Testis (tissue), 3 donors: ENCODE data around the gene KRTAP3-2. TPM values are rescaled to one million over a fixed set of nuclear protein-coding genes. Genes with fewer than 3 reads are reported as not detected.

Experiments used
- DNase-seq: peaks from one replicate; pipeline ENCODE4 v3.0.0-alpha.2; 2019
- H3K27ac ChIP-seq, 2 donors: fragments of 200-600 bp; sonication (generic); one replicate each; pipeline ENCODE4 v1.5.1; 2019
- H3K27me3 ChIP-seq: fragments of 200-600 bp; sonication (generic); one replicate; pipeline ENCODE4 v1.5.1; 2019
- H3K36me3 ChIP-seq: fragments of 200-600 bp; sonication (generic); one replicate; pipeline ENCODE4 v1.5.1; 2017; ENCODE audit warnings: low read depth; ENCODE audit errors: missing control alignments
- H3K4me1 ChIP-seq: fragments of 200-600 bp; sonication (generic); one replicate; pipeline ENCODE4 v1.5.1; 2019
- H3K4me3 ChIP-seq, 2 donors: fragments of 200-600 bp; sonication (generic); one replicate each; pipeline ENCODE4 v1.5.1; 2017 to 2019
- H3K9me3 ChIP-seq: fragments of 200-600 bp; sonication (generic); one replicate; pipeline ENCODE4 v1.5.1; 2017
- POLR2A ChIP-seq: fragments of 450-650 bp; IDR thresholded peaks from one replicate; pipeline ENCODE4 v1.6.1; 2017; ENCODE audit warnings: antibody characterized with exemption, mild to moderate bottlenecking, moderate library complexity
- WGBS, 2 donors: methylation state at CpG; one replicate each; pipeline ENCODE4 v1.1.5; 2018; 5-methylcytosine and 5-hydroxymethylcytosine counted together
- intact Hi-C: fragments of 100-400 bp; cut with DNase I; formaldehyde crosslinking; loops from one replicate; pipeline ENCODE4 v1.15.1; 2023; ENCODE audit warnings: low total_unique reads
- polyA plus RNA-seq: library from polyadenylated mRNA; stranded (reverse); fragments of 350-450 nt; fragmentation: Illumina TruSeq; extraction: RNeasy Lipid Tissue Mini Kit (QIAGEN cat#74804); gene quantifications from one replicate; pipeline ENCODE4 v1.2.3, GENCODE V29; 2014; ENCODE audit warnings: low read depth, low replicate concordance; ENCODE audit not compliant: insufficient read depth
- total RNA-seq, 2 donors: library from RNA; depleted of rRNA; stranded (reverse); fragments of >200 nt; gene quantifications; one replicate each; pipeline ENCODE4 v1.2.3, GENCODE V29; 2016
- TF ChIP-seq, protein P1 (sequence below), 3 experiments: fragments of 450-650 bp in 2 of 3; fragments of 200-600 bp in 1 of 3; sonication (generic) in 1 of 3; IDR thresholded peaks; one replicate each; pipeline ENCODE4 v1.5.1; 2016 to 2019; ENCODE audit warnings: antibody characterized with exemption in 3 of 3, mild to moderate bottlenecking in 2 of 3, moderate library complexity in 1 of 3

Gene KRTAP3-2
- total and polyA plus RNA-seq, 3 donors from 2014 or later = not detected

DNA sequence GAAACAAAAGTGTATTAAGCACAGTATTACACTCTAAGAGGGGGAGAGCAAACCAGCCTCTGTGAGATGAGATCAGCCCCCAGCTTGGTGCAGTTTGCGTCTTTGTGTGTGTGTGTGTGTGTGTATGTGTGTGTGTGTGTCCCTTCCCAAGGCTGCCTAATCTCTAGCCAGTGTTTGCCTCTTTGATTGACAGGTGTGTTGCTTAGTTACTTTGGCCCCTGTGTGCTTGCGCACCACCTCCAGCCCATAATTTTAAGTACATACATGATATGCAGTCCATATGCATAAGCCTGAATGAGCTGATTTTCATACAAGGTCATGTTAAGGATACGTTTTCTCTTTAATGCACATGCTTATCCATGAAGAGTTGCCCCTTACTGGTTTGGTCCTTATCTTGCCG lies 2.1 kb upstream of the KRTAP3-2 start:
- Histone ChIP-seq H3K36me3 (no peaks in the 10 kb centered on the region), H3K9me3 (no peaks in the 10 kb centered on the region), H3K4me1 (no peaks in the 10 kb centered on the region), H3K27ac (no peak overlapping the region), H3K4me3 (no peak overlapping the region), H3K27me3 (no peaks in the 10 kb centered on the region)
- TF ChIP-seq, protein P1, sequence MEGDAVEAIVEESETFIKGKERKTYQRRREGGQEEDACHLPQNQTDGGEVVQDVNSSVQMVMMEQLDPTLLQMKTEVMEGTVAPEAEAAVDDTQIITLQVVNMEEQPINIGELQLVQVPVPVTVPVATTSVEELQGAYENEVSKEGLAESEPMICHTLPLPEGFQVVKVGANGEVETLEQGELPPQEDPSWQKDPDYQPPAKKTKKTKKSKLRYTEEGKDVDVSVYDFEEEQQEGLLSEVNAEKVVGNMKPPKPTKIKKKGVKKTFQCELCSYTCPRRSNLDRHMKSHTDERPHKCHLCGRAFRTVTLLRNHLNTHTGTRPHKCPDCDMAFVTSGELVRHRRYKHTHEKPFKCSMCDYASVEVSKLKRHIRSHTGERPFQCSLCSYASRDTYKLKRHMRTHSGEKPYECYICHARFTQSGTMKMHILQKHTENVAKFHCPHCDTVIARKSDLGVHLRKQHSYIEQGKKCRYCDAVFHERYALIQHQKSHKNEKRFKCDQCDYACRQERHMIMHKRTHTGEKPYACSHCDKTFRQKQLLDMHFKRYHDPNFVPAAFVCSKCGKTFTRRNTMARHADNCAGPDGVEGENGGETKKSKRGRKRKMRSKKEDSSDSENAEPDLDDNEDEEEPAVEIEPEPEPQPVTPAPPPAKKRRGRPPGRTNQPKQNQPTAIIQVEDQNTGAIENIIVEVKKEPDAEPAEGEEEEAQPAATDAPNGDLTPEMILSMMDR (IDR thresholded peaks at IDR 0.05) = no peak
- TF ChIP-seq POLR2A = no peak
- intact Hi-C loops = no loop called here
- DNase-seq = no peak
- 80 to 84% methylated on average over 4 of the region's 4 CpGs for WGBS, 2 donors

DNA sequence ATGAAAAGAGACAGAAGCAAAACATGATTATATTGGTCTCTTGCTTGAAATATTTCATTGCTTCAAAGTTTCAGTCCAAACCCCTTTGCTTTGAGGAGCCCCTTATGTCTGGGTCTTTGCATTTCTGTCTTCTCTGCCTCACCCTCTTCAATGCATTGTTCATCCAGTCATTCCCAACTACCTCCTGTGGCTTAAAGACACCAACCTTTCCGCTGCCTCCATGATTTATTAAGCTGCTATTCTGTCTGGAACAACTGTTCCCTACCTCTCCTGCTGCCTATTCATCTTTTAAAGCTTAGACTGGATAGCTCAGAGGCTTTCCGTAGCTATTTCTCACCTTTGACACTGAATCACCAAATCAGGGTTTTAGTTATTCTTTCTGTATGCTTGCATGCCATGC lies 2.3 kb downstream of the KRTAP3-2 start:
- Histone ChIP-seq H3K4me1 (no peaks in the 10 kb centered on the region), H3K36me3 (no peaks in the 10 kb centered on the region), H3K27ac (no peak overlapping the region), H3K9me3 (no peaks in the 10 kb centered on the region), H3K27me3 (no peaks in the 10 kb centered on the region), H3K4me3 (no peak overlapping the region)
- no peak for TF ChIP-seq POLR2A
- TF ChIP-seq, protein P1 (IDR thresholded peaks at IDR 0.05) = no peak
- intact Hi-C loops = no loop called here
- WGBS, 2 donors = 54 to 75% methylated on average over 2 of the region's 2 CpGs
- no peak for DNase-seq

DNA sequence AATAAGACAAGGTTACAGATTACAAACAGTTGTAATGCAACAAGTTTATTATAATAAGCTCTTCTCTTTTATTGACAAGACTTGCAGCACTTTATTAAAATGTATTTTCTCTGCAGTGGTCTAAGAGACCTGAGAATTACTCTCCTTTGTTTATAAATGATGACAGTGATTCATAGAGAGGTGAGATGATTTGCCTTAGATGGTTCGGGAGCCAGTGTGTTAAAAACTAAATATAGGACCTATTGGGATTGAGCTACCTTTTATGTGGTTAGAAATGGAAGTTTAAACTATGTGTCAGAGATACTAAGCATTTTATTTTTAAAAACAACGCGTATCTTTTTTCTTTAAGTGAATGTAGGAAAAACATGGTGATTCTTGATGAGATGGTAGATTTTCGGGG lies 2.9 kb downstream of the KRTAP3-2 start:
- TF ChIP-seq POLR2A = no peak
- TF ChIP-seq, protein P1 (IDR thresholded peaks at IDR 0.05) = no peak
- WGBS, 2 donors = 84% methylated on average over 4 of the region's 4 CpGs
- no peaks in the 10 kb centered on the region for H3K4me1 ChIP-seq
- no peak overlapping the region for H3K27ac ChIP-seq
- no peaks in the 10 kb centered on the region for H3K9me3 ChIP-seq
- intact Hi-C loops = no loop called here
- no peak overlapping the region for H3K4me3 ChIP-seq
- DNase-seq = no peak
- no peaks in the 10 kb centered on the region for H3K36me3 ChIP-seq
- H3K27me3 ChIP-seq = no peaks in the 10 kb centered on the region

DNA sequence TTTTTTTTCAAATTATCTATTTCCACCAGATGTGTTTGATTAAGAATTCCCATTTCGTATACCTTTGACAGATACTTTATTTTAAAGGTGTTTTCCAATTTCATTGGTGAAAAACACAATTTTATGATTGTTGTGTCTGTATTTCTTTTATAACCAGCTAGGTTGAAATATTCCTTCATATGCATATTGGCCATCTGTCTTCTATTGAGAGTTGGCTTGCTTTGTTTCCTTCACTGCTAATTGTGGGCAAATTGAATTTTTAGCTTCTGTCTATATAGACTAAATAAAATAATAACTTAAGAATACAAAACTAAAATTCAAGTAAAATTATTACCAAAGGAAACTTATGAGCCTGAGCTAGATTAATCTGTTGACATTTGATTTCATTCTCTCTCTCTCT lies 4.6 kb downstream of the KRTAP3-2 start:
- TF ChIP-seq, protein P1 (IDR thresholded peaks at IDR 0.05) = no peak
- no peak for TF ChIP-seq POLR2A
- 74 to 90% methylated on average over 1 of the region's 1 CpG for WGBS, 2 donors

DNA sequence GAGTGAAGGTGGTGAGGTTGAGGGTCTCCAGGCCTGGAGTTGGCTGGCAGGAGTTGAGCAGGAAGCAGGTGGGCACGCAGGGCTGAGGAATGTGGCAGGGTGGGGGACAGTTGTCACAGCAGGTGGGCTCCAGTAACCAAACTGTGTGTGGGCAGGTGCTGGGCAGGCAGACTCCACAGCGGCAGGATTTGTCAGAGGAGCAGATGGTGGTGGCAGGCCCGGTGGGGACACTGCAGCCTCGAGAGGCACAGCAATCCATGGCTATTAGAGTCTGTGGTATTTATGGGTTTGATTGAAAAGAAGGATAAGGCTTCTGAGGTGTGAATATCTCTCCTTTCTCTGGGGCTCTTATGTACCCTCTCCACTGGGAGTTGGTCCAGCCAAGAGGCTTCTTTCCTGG lies 5.9 kb downstream of the KRTAP3-2 start, which contains the start of gene KRTAP3-3:
Gene KRTAP3-3 (minus strand): TSS at position 326 of the 400 bp plus-strand sequence. CDS start 67 bp downstream, at position 259.
- no peak for DNase-seq
- Histone ChIP-seq H3K27ac (no peak within 1 kb of the TSS), H3K36me3 (no peaks in the 10 kb centered on the region), H3K27me3 (no peaks in the 10 kb centered on the region), H3K9me3 (no peaks in the 10 kb centered on the region), H3K4me3 (no peak within 1 kb of the TSS), H3K4me1 (no peaks in the 10 kb centered on the region)
- TF ChIP-seq, protein P1 (IDR thresholded peaks at IDR 0.05) = no peak
- TF ChIP-seq POLR2A = no peak
- WGBS, 2 donors = 58 to 69% methylated on average over 3 to 4 of the region's 4 CpGs
- intact Hi-C loops = no loop called here

More for the DNA sequence above, 4.6 kb downstream of the KRTAP3-2 start:
- no peaks in the 10 kb centered on the region for H3K27me3 ChIP-seq
- no peaks in the 10 kb centered on the region for H3K9me3 ChIP-seq
- no peaks in the 10 kb centered on the region for H3K36me3 ChIP-seq
- intact Hi-C loops = no loop called here
- DNase-seq = no peak
- no peak overlapping the region for H3K4me3 ChIP-seq
- H3K4me1 ChIP-seq = no peaks in the 10 kb centered on the region
- H3K27ac ChIP-seq = no peak overlapping the region
